Embryonic facial prominence (tissue), 1 donor: Measurements from ENCODE around the gene RRAD.
"Not testable (repeated sequence)": the region's sequence is repeated elsewhere in the genome, so short reads cannot be mapped to it uniquely, and the experiment has no call there.

Experiments
- DNase-seq: peaks from one replicate; pipeline ENCODE4 v3.0.0-alpha.2; 2016; ENCODE audit errors: extremely low spot score

RRAD gene

GRCh38 chr16:66900721-66901441, 24.5 kb downstream of the RRAD start:
- DNase-seq = no peak

GRCh38 chr16:66899945-66900710, 25.2 kb downstream of the RRAD start:
- DNase-seq = no peak

- no peak for DNase-seq
Observed at GRCh38 chr16:66899310-66899944, 25.9 kb downstream of the RRAD start.

DNA sequence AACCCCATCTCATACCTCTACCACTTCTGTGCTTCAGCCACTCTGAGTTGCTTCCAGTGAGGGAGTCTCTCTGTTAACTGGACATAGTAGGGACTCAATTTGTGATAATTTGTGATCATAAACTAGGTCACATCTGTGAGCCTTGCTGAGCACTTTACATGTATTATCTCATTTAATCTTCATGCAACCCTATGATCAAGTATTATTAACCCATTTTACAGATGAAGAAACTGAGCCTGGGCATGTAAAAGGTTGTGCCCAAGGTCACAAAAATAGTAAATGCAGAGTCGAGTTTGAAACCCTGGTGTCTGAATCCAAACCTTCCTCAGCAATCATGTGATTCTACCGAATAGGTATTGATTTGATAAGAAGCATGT, 26.4 kb downstream of the RRAD start:
- no peak for DNase-seq

DNA sequence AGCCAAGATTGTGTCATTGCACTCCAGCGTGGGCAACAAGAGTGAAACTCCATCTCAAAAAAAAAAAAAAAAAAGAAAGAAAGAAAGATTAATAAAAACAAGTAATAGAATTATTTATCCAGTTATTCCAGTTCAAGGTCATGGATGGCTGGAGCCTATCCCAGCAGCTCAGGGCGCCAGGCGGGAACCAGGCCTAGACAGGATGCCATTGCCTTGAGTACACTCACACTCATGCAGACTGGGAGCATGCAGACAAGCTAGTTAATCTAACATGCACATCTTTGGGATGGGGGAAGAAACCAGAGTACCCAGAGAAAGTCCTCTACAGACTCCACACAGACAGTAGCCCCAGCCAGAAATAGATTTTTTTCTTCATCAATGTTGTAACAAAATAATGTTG, 27.1 kb downstream of the RRAD start:
- DNase-seq = no peak

GRCh38 chr16:66896682-66897081, 28.7 kb downstream of the RRAD start:
- DNase-seq = not testable (repeated sequence)

GRCh38 chr16:66895999-66896398, 29.3 kb downstream of the RRAD start:
- no peak for DNase-seq

- DNase-seq = no peak
Observed at GRCh38 chr16:66895689-66895979, 29.7 kb downstream of the RRAD start.

DNA sequence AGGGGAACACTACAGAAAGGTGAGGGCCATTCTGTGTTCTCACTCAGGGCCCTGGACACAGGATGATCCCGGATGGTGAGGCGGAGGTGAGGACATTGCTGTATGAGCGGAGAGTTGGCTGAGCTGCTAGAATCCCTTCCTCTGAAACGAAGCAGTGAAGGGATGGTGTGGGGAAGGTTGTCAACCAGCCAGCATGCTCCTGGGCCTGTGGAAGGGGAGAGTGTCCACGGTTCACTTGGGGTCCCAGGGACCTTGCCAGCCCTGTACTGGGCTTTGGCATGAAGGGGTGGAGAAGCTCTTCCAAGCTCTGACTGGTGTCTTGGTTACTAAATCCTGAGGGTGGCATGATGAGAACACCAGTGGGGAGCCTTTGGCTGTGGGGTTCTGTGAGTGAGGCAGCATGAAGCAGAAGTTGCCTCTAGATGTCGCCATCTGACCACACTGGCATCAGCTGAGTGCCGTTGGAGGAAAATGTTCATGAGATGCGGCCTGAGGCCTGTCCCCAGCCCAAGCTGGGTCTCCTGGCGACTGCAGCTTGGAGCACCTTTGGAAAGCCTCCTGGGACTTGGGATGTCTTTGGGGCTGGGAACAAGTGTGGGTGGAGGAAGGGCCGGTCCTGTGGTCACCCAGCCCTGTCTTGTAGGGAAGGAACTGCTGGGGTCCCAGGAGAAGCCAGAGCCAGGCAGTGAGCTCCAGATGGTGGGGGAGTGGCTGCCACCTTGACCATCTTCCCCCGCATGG, 30.2 kb downstream of the RRAD start:
- no peak for DNase-seq

DNA sequence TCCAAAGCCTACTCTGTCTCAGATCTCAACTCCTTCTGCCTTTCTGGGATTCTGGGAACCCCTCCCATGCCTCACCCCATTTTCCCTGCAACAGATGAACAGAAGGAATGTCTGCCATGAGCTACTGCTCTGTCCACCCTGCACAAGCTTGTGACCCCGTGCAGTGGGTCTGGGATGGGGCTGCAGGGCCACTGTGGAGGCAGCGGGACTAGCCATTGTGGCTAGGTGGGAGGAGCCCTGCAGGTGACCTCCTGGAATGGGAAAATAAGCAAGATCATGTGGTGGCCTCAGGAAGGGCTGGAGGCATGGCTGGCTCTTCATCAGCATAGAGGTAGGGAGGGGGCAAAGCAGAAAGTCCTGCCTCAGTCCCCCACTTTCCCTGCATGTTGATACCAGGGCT, 31.3 kb downstream of the RRAD start:
- no peak for DNase-seq

GRCh38 chr16:66891797-66892196, 33.5 kb downstream of the RRAD start:
- DNase-seq = no peak

- DNase-seq = no peak
Observed at GRCh38 chr16:66891360-66891759, 34.0 kb downstream of the RRAD start.

- DNase-seq = no peak
Observed at GRCh38 chr16:66890799-66891198, 34.5 kb downstream of the RRAD start.

GRCh38 chr16:66889622-66890021, 35.7 kb downstream of the RRAD start:
- DNase-seq = no peak

DNA sequence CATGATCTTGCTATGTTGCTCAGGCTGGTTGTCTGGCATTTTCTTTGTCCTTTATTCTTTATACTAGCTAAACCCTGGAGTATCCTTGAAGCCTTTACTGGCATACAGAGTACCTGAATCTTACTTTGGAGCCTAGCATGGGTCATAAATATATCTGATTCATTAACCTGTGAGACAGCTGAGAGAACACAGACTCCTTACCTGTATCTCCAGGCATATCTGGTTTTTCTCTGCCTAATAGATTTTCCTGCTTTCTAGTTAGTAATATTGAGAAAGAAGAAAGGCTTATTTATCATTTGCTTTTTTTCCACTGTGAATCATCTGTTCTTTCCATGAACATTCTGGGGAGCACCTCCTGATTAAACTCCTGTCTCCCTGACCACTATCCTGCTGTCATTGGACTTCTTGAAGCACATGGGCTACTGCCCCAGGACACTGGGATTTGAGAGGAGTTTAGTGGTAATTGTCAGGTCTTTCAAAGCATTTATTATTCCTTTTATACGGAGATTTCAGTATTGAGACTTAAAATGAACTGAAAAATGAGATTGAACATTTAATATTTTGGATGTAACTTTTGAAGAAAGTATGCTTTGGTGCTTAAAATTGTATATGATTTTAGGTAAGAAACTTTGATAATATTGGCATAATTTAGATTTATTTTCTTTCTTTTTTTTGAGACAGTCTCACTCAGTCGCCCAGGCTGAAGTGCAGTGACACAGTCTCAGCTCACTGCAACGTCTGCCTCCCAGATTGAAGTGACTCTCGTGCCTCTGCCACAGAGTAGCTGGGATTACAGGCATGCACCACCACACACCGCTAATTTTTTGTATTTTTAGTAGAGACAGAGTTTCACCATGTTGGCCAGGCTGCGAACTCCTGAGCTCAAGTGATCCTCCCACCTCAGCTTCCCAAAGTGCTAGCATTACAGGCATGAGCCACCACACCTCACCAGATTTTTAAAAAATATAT, 36.4 kb downstream of the RRAD start:
- no peak for DNase-seq

DNA sequence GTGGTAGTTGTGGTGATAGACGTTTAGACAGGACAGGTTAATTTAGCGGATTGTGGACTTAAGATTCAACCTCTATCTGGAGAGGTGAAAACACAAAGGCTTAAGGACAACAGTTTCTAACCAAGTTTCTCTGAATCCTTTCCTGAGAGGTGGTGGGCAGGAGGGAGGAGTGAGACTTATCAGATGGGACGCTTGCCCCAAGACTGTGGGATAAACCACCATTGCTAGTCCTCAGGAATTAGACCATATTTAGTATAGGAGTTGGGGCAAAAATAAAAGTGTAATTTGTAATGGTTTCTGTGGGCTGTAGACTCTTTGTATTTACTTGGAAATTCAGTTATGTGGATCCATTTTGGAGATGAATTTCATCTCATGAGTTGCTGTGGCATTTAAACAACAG, 38.4 kb downstream of the RRAD start:
- DNase-seq = no peak

DNA sequence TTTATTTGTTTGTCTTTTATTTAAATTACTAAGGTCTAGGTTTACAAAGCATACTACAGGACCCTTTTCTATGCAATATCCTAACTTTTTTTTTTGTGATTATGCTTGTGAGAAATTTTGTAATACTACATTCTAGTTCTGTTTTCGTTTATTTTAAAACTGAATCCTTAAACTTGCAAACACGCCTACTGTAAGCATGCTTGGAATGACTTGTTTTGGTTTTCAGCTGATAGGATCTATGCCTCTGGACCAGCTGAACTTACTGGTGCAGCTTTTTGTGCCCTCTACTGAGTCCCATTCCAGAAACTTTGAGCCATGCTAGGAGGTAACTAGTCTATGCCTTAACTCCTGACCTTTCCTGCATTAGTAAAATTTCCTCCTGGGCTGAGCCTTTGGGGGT, 39.0 kb downstream of the RRAD start:
- no peak for DNase-seq

- no peak for DNase-seq
Observed at GRCh38 chr16:66885491-66885890, 39.8 kb downstream of the RRAD start.

DNA sequence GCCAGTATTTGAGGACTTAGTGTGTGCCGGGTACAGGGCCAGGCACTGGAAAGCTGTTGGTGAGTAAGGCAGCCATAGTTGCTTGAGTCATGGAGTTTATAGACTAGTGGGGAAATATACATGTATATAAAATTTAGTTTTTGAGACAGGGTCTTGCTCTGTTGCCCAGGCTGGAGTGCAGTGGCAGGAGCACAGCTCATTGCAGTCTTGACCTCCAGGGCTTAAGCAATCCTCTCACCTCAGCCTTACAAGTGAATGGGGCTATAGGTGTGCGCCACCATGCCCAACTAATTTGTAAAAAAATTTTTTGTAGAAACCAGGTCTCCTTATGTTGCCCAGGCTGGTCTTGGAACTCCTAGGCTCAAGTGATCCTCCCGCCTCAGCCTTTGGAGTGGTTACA, 42.6 kb downstream of the RRAD start:
- no peak for DNase-seq

- DNase-seq = no peak
Observed at GRCh38 chr16:66881964-66882508, 43.3 kb downstream of the RRAD start.

DNA sequence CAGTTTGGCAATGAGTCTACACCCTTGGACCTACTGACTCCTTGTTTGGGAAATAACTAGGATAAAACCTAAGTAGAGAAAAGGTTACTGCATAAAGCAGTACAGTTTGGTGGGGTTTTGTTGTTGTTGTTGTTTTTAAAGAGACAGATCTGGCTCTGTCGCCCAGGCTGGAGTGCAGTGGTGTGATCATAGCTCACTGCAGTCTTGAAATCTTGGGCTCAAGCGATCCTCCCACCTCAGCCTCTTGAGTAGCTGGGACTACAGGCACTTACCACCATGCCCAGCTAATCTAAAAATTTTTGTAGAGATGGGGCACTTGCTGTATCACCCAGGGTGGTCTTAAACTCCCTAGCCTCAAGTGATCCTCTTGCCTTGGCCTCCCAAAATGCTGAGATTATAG, 43.8 kb downstream of the RRAD start:
- DNase-seq = no peak
